ENCODE data around the gene FAM234B. TPM values are rescaled to one million over a fixed set of nuclear protein-coding genes. Genes with fewer than 3 reads are reported as not detected.

Gene FAM234B
- polyA plus RNA-seq, 1 donor from 2014 or later, result 20.5 TPM

GRCh38 chr12:12996209-12996608 lies 48.0 kb upstream of the FAM234B start:
- no peaks in the 10 kb centered on the region for H3K36me3 ChIP-seq (ENCODE audit: insufficient read depth, low read length)
- TF ChIP-seq RAD21 (conservative IDR thresholded peaks at IDR 0.05) (no peak), REST (IDR thresholded peaks at IDR 0.05; ENCODE audit: borderline replicate concordance) (no peak), SMC3 (conservative IDR thresholded peaks at IDR 0.05; ENCODE audit: poor library complexity) (no peak), CTCF (IDR thresholded peaks at IDR 0.05; ENCODE audit: poor library complexity, severe bottlenecking) (no peak), MXI1 (conservative IDR thresholded peaks at IDR 0.05; ENCODE audit: poor library complexity, severe bottlenecking) (no peak), EZH2 (IDR thresholded peaks at IDR 0.05; ENCODE audit: borderline replicate concordance, insufficient read depth, low read length, poor library complexity, severe bottlenecking) (no peak), TAF1 (IDR thresholded peaks at IDR 0.05; ENCODE audit: low read depth) (no peak), POLR2AphosphoS5 (IDR thresholded peaks at IDR 0.05) (no peak), EP300 (conservative IDR thresholded peaks at IDR 0.05; ENCODE audit: poor library complexity, severe bottlenecking) (no peak)
- H3K27me3 ChIP-seq (ENCODE audit: insufficient read depth, low read depth, low read length), result no peaks in the 10 kb centered on the region
- no peak overlapping the region for H3K4me3 ChIP-seq (ENCODE audit: low read length)
- no peaks in the 10 kb centered on the region for H3K9me2 ChIP-seq (ENCODE audit: insufficient read depth, low read length)
- no peaks in the 10 kb centered on the region for H3F3A ChIP-seq (ENCODE audit: insufficient read depth, low read length, poor library complexity, severe bottlenecking)
- no peak overlapping the region for H3K9ac ChIP-seq (ENCODE audit: low read length)
- H3K4me2 ChIP-seq (ENCODE audit: low read length), result no peak overlapping the region
- H3K79me2 ChIP-seq (replicated peaks; ENCODE audit: insufficient read depth, low read length), result no peaks in the 10 kb centered on the region
- no peak overlapping the region for H2AFZ ChIP-seq (ENCODE audit: low read depth, low read length)
- H3K27ac ChIP-seq (ENCODE audit: low read length), result no peak overlapping the region
- H4K20me1 ChIP-seq (ENCODE audit: insufficient read depth), result no peaks in the 10 kb centered on the region
- H3K9me3 ChIP-seq (ENCODE audit: low read length), result no peaks in the 10 kb centered on the region

GRCh38 chr12:12997156-12997555 lies 47.0 kb upstream of the FAM234B start:
- no peaks in the 10 kb centered on the region for H3K9me2 ChIP-seq (ENCODE audit: insufficient read depth, low read length)
- H3K4me3 ChIP-seq (ENCODE audit: low read length), result no peak overlapping the region
- no peaks in the 10 kb centered on the region for H3K79me2 ChIP-seq (replicated peaks; ENCODE audit: insufficient read depth, low read length)
- H3K4me2 ChIP-seq (ENCODE audit: low read length), result no peak overlapping the region
- no peaks in the 10 kb centered on the region for H3K9me3 ChIP-seq (ENCODE audit: low read length)
- no peak overlapping the region for H2AFZ ChIP-seq (ENCODE audit: low read depth, low read length)
- no peaks in the 10 kb centered on the region for H4K20me1 ChIP-seq (ENCODE audit: insufficient read depth)
- H3K36me3 ChIP-seq (ENCODE audit: insufficient read depth, low read length), result no peaks in the 10 kb centered on the region
- no peak overlapping the region for H3K27ac ChIP-seq (ENCODE audit: low read length)
- no peak overlapping the region for H3K9ac ChIP-seq (ENCODE audit: low read length)
- no peaks in the 10 kb centered on the region for H3F3A ChIP-seq (ENCODE audit: insufficient read depth, low read length, poor library complexity, severe bottlenecking)
- no peaks in the 10 kb centered on the region for H3K27me3 ChIP-seq (ENCODE audit: insufficient read depth, low read depth, low read length)
- TF ChIP-seq RAD21 (conservative IDR thresholded peaks at IDR 0.05) (no peak), EZH2 (IDR thresholded peaks at IDR 0.05; ENCODE audit: borderline replicate concordance, insufficient read depth, low read length, poor library complexity, severe bottlenecking) (no peak), POLR2AphosphoS5 (IDR thresholded peaks at IDR 0.05) (no peak), SMC3 (conservative IDR thresholded peaks at IDR 0.05; ENCODE audit: poor library complexity) (no peak), CTCF (IDR thresholded peaks at IDR 0.05; ENCODE audit: poor library complexity, severe bottlenecking) (no peak), TAF1 (IDR thresholded peaks at IDR 0.05; ENCODE audit: low read depth) (no peak), REST (IDR thresholded peaks at IDR 0.05; ENCODE audit: borderline replicate concordance) (no peak)
